Muscle layer of colon (tissue), 2 donors: ENCODE results near the gene CARD11.
"Not testable (repeated sequence)": the region's sequence is repeated elsewhere in the genome, so short reads cannot be mapped to it uniquely, and the experiment has no call there.

Experiments
- H3K27ac ChIP-seq: one replicate; pipeline ENCODE4 v1.7.0; 2013; ENCODE audit warnings: low read depth, mild to moderate bottlenecking, low read length, moderate library complexity
- H3K27me3 ChIP-seq, 2 donors: one replicate each; pipeline ENCODE4 v1.7.0; 2013; ENCODE audit warnings: low read length in 2 of 2, mild to moderate bottlenecking in 2 of 2; ENCODE audit not compliant: insufficient read depth in 2 of 2, control insufficient read depth in 1 of 2
- H3K36me3 ChIP-seq: one replicate; pipeline ENCODE4 v1.7.0; 2013; ENCODE audit warnings: mild to moderate bottlenecking, low read length; ENCODE audit not compliant: insufficient read depth
- H3K4me1 ChIP-seq: one replicate; pipeline ENCODE4 v1.7.0; 2013; ENCODE audit warnings: mild to moderate bottlenecking, low read length; ENCODE audit not compliant: insufficient read depth
- H3K4me3 ChIP-seq, 2 donors: one replicate each; pipeline ENCODE4 v1.7.0; 2013; ENCODE audit warnings: low read length in 2 of 2, low read depth in 1 of 2, mild to moderate bottlenecking in 1 of 2, moderate library complexity in 1 of 2
- H3K9ac ChIP-seq: one replicate; pipeline ENCODE4 v1.7.0; 2013; ENCODE audit warnings: low read length
- H3K9me3 ChIP-seq: one replicate; pipeline ENCODE4 v1.7.0; 2013; ENCODE audit warnings: mild to moderate bottlenecking, low read length
- donor health status: abdominal sarcoma.
- donor health status: Adenocarcinoma of cecum.

Gene CARD11

GRCh38 chr7:2926896-2927405 lies 116.7 kb downstream of the CARD11 start:
- no peak overlapping the region for H3K27ac ChIP-seq
- H3K36me3 ChIP-seq = no peaks in the 10 kb centered on the region
- H3K9me3 ChIP-seq = no peaks in the 10 kb centered on the region
- H3K9ac ChIP-seq = no peak overlapping the region
- no peak overlapping the region for H3K4me3 ChIP-seq
- H3K27me3 ChIP-seq = peaks cover 0 to 17% of the 10 kb centered on the region in 2 donors
- no peaks in the 10 kb centered on the region for H3K4me1 ChIP-seq

DNA sequence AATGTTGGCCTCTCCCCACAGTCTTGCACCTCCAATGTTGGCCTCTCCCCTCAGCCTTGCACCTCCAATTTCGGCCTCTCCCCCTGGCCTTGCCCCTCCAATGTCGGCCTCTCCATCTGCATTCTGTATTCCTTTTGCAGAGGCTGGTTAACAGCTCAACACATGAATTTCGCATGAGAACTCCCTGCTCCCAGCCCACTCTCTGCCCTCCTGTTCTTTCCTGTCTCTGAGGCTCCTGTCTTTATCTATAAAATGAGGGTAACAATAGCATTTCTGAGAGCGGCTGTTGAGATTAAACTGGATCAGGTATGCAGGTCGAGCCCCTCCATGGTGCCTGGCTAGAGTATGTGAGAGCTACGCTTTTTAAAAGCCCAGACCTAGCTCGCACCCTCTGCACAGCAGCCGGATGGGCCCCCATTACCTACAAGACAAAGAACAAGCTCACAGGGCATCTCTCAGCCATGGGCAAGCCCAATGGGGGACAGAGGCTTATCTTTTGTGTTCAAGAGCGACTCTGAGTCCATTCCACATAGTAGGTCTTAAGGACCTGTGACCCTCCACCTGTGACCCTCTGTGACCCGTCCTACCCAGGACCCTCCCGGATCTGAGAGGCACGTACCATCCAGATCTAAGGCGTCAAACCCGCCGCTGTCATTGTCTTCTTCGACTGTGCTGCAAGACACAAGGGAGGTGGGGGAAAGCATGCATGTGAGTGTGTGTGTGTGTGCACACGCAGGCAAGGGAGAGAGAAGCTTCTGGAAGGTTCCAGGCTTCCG lies 117.4 kb downstream of the CARD11 start:
- no peak overlapping the region for H3K27ac ChIP-seq
- peaks cover 0 to 17% of the 10 kb centered on the region in 2 donors for H3K27me3 ChIP-seq
- no peak overlapping the region for H3K9ac ChIP-seq
- no peaks in the 10 kb centered on the region for H3K4me1 ChIP-seq
- no peak overlapping the region for H3K4me3 ChIP-seq
- no peaks in the 10 kb centered on the region for H3K36me3 ChIP-seq
- no peaks in the 10 kb centered on the region for H3K9me3 ChIP-seq

DNA sequence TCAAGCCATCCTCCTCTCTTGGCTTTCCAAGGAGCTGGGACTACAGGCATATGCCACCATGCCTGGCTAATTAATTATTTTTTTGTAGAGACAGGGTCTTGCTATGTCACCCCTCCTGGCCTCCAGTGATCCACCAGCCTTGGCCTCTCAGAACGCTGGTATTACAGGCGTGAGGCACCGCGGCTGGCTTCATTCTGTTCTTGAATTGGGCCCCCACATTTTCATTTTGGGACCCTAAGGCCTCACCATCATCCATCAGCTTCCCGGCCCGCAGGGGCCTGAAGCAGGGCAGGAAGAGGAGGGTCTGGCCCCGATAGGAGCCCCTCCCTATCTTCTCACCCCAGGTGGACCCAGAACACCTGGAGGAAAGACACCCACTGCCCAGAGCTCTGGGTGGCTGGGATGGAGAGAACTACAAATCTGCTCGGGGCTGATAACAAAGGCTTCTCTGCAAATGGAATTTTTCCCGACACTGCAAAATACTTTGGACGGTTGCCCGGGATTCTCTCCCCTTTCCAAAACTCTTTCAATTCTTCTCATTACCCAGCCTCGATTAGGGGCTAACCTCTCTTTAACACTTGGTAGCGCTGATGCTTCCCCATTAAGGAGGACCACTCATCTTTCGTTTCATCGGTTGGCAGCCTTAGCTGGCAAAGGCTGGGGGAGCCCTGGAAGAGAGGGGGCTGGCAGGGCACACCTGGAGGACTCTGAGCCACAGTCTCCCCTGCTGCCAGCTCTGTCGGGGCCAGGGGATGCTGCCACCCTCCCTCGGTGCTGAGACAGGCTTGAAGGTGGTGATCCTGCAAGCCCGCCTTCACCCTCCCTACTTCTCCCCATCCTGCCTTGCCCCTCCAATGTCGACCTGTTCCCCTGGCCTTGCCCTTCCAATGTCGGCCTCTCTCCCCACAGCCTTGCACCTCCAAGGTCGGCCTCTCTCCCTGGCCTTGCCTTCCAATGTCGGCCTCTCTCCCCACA lies 118.5 kb downstream of the CARD11 start:
- no peaks in the 10 kb centered on the region for H3K9me3 ChIP-seq
- H3K27ac ChIP-seq = no peak overlapping the region
- no peak overlapping the region for H3K4me3 ChIP-seq
- peaks cover 0 to 10% of the 10 kb centered on the region in 2 donors for H3K27me3 ChIP-seq
- H3K9ac ChIP-seq = no peak overlapping the region
- no peaks in the 10 kb centered on the region for H3K4me1 ChIP-seq
- no peaks in the 10 kb centered on the region for H3K36me3 ChIP-seq

DNA sequence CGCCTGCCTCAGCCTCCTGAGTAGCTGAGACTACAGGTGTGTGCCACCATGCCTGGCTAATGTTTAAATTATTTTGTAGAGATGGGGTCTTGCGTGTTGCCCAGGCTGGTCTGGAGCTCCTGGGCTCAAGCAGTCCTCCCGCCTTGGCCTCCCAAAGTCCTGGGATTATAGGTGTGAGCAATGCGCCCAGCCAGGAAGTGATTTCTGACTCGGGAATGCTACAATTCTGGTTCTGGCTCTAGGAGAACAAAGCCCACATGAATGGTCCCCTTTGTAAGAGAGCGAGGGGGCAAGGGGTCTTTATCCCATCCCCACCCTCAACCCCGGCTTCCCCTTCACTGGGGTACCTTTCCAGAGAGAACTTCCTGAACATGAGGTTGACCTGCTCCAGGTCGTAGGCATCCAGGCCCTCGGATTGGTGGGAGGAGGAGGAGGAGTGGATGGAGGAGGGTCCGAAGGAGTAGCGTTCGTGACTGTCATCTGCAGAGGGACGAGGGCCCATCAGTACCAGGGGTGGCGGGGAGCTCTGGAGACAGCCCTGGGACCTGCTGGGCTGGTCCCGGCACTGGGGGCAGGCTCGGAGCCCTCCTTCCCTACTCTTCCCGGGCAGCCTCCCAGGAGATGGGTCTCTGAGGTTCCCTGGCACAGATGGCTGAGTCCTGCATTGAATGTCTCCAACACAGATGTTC lies 119.6 kb downstream of the CARD11 start:
- no peaks in the 10 kb centered on the region for H3K36me3 ChIP-seq
- H3K27ac ChIP-seq = no peak overlapping the region
- H3K27me3 ChIP-seq = no peaks in the 10 kb centered on the region
- H3K4me3 ChIP-seq = no peak overlapping the region
- no peaks in the 10 kb centered on the region for H3K4me1 ChIP-seq
- no peak overlapping the region for H3K9ac ChIP-seq
- H3K9me3 ChIP-seq = no peaks in the 10 kb centered on the region

GRCh38 chr7:2923291-2923781 lies 120.3 kb downstream of the CARD11 start:
- Histone ChIP-seq H3K4me1 (no peaks in the 10 kb centered on the region), H3K36me3 (no peaks in the 10 kb centered on the region), H3K27ac (no peak overlapping the region), H3K4me3 (no peak overlapping the region), H3K9me3 (no peaks in the 10 kb centered on the region), H3K27me3 (no peaks in the 10 kb centered on the region), H3K9ac (no peak overlapping the region)

DNA sequence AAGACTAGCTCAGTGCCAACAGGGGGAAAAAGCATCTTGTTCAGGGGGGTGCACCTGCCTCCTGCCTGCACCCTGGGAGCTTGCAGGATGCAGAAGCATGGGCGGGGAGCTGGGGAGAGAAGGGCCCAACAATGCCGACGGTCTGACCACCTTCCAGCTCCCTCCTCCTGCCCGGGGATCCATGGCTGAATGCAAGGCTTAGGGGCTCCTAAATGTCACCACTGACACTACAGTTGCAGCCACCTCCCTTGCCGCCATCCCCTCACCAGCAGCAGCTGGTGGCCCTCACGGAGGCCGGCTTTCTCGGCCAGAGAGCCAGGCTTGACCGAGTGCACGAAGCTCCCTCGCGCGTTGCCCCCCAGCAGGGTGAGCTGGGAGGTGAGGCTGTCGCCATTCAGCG lies 120.8 kb downstream of the CARD11 start:
- Histone ChIP-seq H3K36me3 (no peaks in the 10 kb centered on the region), H3K4me1 (no peaks in the 10 kb centered on the region), H3K4me3 (no peak overlapping the region), H3K27me3 (no peaks in the 10 kb centered on the region), H3K9ac (no peak overlapping the region), H3K27ac (no peak overlapping the region), H3K9me3 (no peaks in the 10 kb centered on the region)

DNA sequence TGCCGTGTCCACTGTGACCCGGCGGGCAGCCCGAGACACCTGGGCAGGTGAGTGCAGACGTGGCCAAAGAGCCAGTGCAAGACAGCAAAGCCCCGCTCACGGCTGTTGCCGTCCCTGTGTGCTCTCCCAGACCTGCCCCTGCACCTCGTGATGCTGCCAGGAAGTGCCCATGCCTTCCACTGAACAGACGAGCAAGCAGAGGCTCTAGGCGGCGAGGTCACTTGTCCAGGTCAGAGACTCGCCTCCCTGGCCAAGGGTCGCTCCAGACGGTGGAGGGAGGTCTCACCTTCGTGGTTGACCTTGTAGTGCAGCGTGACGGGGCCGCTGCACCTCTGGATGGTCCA lies 121.3 kb downstream of the CARD11 start:
- H3K9ac ChIP-seq = no peak overlapping the region
- H3K9me3 ChIP-seq = no peaks in the 10 kb centered on the region
- no peak overlapping the region for H3K27ac ChIP-seq
- no peak overlapping the region for H3K4me3 ChIP-seq
- no peaks in the 10 kb centered on the region for H3K4me1 ChIP-seq
- no peaks in the 10 kb centered on the region for H3K27me3 ChIP-seq
- no peaks in the 10 kb centered on the region for H3K36me3 ChIP-seq

DNA sequence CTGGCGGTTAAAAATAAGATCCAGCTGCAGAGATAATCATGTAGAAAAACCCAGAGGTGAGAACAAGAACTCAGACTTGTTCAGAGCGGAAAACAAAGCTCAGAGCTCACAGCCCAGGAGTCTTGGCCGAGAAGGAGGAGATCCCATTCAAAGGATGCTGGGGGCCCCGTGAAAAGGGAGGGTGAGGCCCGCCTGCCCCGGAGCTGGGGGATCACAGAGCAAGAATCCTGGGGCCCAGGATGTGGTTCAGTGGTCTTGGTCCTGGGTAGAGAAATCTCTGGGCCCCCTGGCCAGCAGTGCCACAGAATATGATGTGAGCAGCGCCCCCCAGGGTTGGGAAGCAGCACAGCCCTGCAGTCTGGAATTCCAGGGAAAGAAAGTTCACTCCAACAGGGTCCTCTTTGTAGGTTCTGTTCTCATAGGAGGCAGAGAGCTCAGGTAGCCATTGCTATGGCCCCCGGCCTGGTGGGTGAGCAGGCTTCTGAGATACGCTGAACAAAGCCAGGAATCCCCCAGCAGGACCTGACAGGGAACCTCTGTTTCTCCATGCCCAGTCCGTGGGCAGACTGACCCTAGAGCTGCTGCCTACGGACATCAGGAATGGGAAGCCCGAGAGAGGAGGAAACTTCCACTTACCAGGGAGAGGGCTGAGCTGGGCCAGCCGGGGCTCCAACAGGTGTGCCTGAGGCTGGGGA lies 121.9 kb downstream of the CARD11 start:
- Histone ChIP-seq H3K36me3 (no peaks in the 10 kb centered on the region), H3K4me3 (no peak overlapping the region), H3K27ac (no peak overlapping the region), H3K9ac (no peak overlapping the region), H3K4me1 (no peaks in the 10 kb centered on the region), H3K9me3 (no peaks in the 10 kb centered on the region), H3K27me3 (no peaks in the 10 kb centered on the region)

GRCh38 chr7:2920956-2921652 lies 122.6 kb downstream of the CARD11 start:
- H3K9ac ChIP-seq = no peak overlapping the region
- no peaks in the 10 kb centered on the region for H3K9me3 ChIP-seq
- no peaks in the 10 kb centered on the region for H3K36me3 ChIP-seq
- H3K4me3 ChIP-seq = no peak overlapping the region
- no peaks in the 10 kb centered on the region for H3K4me1 ChIP-seq
- H3K27me3 ChIP-seq = no peaks in the 10 kb centered on the region
- H3K27ac ChIP-seq = no peak overlapping the region

- not testable (repeated sequence) for H3K4me3 ChIP-seq, H3K9me3 ChIP-seq, H3K4me1 ChIP-seq, H3K27me3 ChIP-seq, H3K27ac ChIP-seq, H3K9ac ChIP-seq, H3K36me3 ChIP-seq
Measured at GRCh38 chr7:2920480-2920879, 123.2 kb downstream of the CARD11 start.
